Small intestine (tissue), 7 donors: ENCODE measurements around the gene CLMN. TPM values are rescaled to one million over a fixed set of nuclear protein-coding genes. Genes with fewer than 3 reads are reported as not detected.

Source experiments
- DNase-seq, 2 donors: peaks; one replicate each; pipeline versions ENCODE4 v3.0.0 to v3.0.0-alpha.2; 2013
- FAIRE-seq: peaks from 2 replicates; lab custom pipeline; 2012; peaks lifted over from hg19 to GRCh38; lab: Jason Lieb, UNC
- H3K27ac ChIP-seq, 3 donors: one replicate each; pipeline ENCODE4 v1.5.1; 2013; ENCODE audit warnings: low read length in 2 of 3, mild to moderate bottlenecking in 2 of 3, control low read depth in 1 of 3, inconsistent platforms in 1 of 3, low read depth in 1 of 3, moderate library complexity in 1 of 3
- H3K27me3 ChIP-seq, 3 donors: one replicate each; pipeline ENCODE4 v1.6.1; 2013; ENCODE audit warnings: low read length in 3 of 3, inconsistent platforms in 1 of 3; ENCODE audit not compliant: control insufficient read depth in 3 of 3, insufficient read depth in 3 of 3
- H3K36me3 ChIP-seq, 3 donors: one replicate each; pipeline ENCODE4 v1.6.1; 2013; ENCODE audit warnings: low read length in 3 of 3, inconsistent platforms in 1 of 3, low read depth in 1 of 3, mild to moderate bottlenecking in 1 of 3, moderate library complexity in 1 of 3; ENCODE audit not compliant: control insufficient read depth in 3 of 3, insufficient read depth in 2 of 3
- H3K4me1 ChIP-seq, 3 donors: one replicate each; pipeline ENCODE4 v1.6.1; 2013; ENCODE audit warnings: low read length in 2 of 3, inconsistent platforms in 1 of 3, low read depth in 1 of 3, mild to moderate bottlenecking in 1 of 3, moderate library complexity in 1 of 3; ENCODE audit not compliant: control insufficient read depth in 3 of 3, insufficient read depth in 2 of 3
- H3K4me3 ChIP-seq, 3 donors: one replicate each; pipeline ENCODE4 v1.5.1; 2013; ENCODE audit warnings: low read length in 3 of 3, control low read depth in 1 of 3, inconsistent platforms in 1 of 3, low read depth in 1 of 3, mild to moderate bottlenecking in 1 of 3, moderate library complexity in 1 of 3
- H3K9me3 ChIP-seq, 2 donors: one replicate each; pipeline ENCODE4 v1.6.1; 2013; ENCODE audit warnings: low read depth in 1 of 2, low read length in 1 of 2; ENCODE audit not compliant: control insufficient read depth in 2 of 2, insufficient read depth in 1 of 2
- WGBS, 3 donors: extraction: QIAGEN DNeasy Blood & Tissue Kit; methylation state at CpG; one replicate each; pipeline ENCODE4 v1.1.7; 2013; 5-methylcytosine and 5-hydroxymethylcytosine counted together
- polyA plus RNA-seq, 4 donors: library from polyadenylated mRNA; stranded (reverse) in 3 of 4; unstranded in 1 of 4; fragments of 200-250 nt in 3 of 4; fragments of 120-200 nt in 1 of 4; gene quantifications; one replicate each; pipeline versions ENCODE4 v1.2.1 to v1.2.3, GENCODE V29; 2013
- donor health status: healthy with polysubstance abuse.
- donor health status: control.
- donor health status: control.
- donor health status: Bipolar disorder and iron deficiency.
- donor health status: healthy.

CLMN gene
- polyA plus RNA-seq, 4 donors, result 2.9 to 25.0 (median 5.7) TPM

GRCh38 chr14:95308073-95308472 is 11.6 kb downstream of the CLMN start:
- no peaks in the 10 kb centered on the region for H3K9me3 ChIP-seq
- H3K4me3 ChIP-seq, result no peak overlapping the region
- FAIRE-seq (no peak), DNase-seq (no peak)
- WGBS, 3 donors, result 83 to 93% (median 87%) methylated on average over 1 of the region's 1 CpG
- peaks cover 0 to 3% (median 0%) of the 10 kb centered on the region in 3 donors for H3K4me1 ChIP-seq
- peak overlapping the region in 1 of 3 donors; percentile 8 for H3K27ac ChIP-seq
- H3K27me3 ChIP-seq, result no peaks in the 10 kb centered on the region
- peaks cover 0 to 9% (median 0%) of the 10 kb centered on the region in 3 donors for H3K36me3 ChIP-seq

DNA sequence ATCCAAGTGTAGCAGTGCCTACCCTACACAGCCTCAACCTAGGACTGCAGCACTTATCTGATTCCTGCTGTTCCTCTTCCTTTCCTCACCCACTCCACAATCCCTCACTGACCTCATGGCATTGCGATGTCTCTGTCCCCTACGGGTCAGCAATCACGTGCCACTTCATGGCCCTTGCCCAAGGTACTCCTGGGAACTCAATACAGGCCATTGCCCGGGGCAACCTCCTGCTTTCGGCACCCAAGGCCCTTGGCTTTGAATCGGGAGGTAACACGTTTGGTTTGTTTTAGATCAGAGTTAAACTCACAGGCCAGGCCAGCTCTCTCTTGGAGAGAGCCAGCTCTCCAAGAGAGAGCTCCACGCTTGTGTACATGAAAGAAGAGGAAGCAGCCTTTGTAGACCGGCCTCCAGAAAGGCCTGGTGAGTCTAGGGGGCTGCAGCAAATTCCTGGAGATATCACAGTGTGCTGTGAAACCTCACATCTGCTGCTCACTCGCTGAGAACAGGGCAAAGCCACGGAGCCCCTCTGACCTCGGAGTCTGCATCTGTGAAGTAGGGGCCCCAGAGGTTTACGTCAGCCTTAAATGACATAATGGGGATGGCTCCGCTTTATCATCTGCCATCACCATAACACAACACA is 12.2 kb downstream of the CLMN start:
- H3K27me3 ChIP-seq, result no peaks in the 10 kb centered on the region
- FAIRE-seq (no peak), DNase-seq (no peak)
- H3K27ac ChIP-seq, result peak overlapping the region in 1 of 3 donors; percentile 8
- no peaks in the 10 kb centered on the region for H3K9me3 ChIP-seq
- WGBS, 3 donors, result 69 to 88% (median 82%) methylated on average over 14 of the region's 14 CpGs
- H3K4me1 ChIP-seq, result peaks cover 0 to 3% (median 0%) of the 10 kb centered on the region in 3 donors
- no peak overlapping the region for H3K4me3 ChIP-seq
- H3K36me3 ChIP-seq, result peaks cover 0 to 9% (median 0%) of the 10 kb centered on the region in 3 donors

DNA sequence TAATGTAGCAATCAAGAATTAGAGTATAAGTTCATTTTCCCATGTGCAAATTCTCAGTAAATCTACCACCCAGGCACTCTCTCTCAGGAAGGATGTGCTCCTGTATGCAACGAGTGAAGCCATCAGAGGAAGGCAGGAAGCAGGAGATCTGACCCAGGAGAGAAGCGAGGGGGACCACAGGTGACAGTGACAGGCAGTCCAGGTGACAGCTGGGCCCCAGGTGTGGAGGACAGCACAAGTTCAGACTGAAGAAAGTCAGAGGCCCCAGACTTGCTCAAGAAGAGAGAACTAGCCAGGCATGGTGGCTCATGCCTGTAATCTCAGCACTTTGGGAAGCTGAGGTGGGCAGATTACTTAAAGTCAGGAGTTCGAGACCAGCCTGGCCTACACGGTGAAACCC is 13.8 kb downstream of the CLMN start:
- Histone ChIP-seq H3K27me3 (no peaks in the 10 kb centered on the region), H3K9me3 (no peaks in the 10 kb centered on the region), H3K4me1 (peaks cover 0 to 3% (median 0%) of the 10 kb centered on the region in 3 donors), H3K4me3 (no peak overlapping the region), H3K36me3 (peaks cover 0 to 11% (median 0%) of the 10 kb centered on the region in 3 donors), H3K27ac (no peak overlapping the region)
- DNase-seq (no peak), FAIRE-seq (no peak)
- WGBS, 3 donors, result 68 to 78% (median 78%) methylated on average over 4 of the region's 4 CpGs

DNA sequence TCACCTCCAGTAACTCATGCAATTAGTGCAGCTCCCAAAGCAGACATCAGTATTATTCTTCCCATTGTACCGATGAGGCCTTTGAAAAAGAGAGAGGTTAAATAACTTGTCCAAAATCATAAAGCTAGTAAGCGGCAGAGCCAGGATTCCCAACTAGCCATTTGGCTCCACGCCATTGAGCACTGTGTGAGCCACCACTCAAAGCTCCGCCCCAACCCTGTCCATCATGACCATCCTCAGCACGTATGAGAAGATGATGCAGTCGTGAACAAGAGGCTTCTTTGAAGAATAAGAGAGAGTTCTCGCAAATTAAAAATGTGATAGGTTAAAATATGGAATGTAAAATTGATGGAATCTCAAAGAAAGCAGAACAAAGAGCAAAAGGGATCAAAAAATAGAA is 14.6 kb downstream of the CLMN start:
- DNase-seq (no peak), FAIRE-seq (no peak)
- H3K27me3 ChIP-seq, result no peaks in the 10 kb centered on the region
- H3K36me3 ChIP-seq, result peaks cover 0 to 7% (median 0%) of the 10 kb centered on the region in 3 donors
- H3K9me3 ChIP-seq, result no peaks in the 10 kb centered on the region
- H3K4me3 ChIP-seq, result no peak overlapping the region
- no peak overlapping the region for H3K27ac ChIP-seq
- peaks cover 0 to 9% (median 0%) of the 10 kb centered on the region in 3 donors for H3K4me1 ChIP-seq
- 84 to 92% (median 85%) methylated on average over 7 of the region's 7 CpGs for WGBS, 3 donors

- H3K27me3 ChIP-seq, result no peaks in the 10 kb centered on the region
- peaks cover 2 to 10% (median 3%) of the 10 kb centered on the region in 3 donors for H3K4me1 ChIP-seq
- DNase-seq (no peak), FAIRE-seq (no peak)
- 39 to 51% (median 47%) methylated on average over 3 of the region's 3 CpGs for WGBS, 3 donors
- H3K9me3 ChIP-seq, result no peaks in the 10 kb centered on the region
- no peak overlapping the region for H3K4me3 ChIP-seq
- peaks cover 0 to 9% (median 0%) of the 10 kb centered on the region in 3 donors for H3K36me3 ChIP-seq
- no peak overlapping the region for H3K27ac ChIP-seq
Observed at GRCh38 chr14:95304342-95304741, 15.4 kb downstream of the CLMN start.

DNA sequence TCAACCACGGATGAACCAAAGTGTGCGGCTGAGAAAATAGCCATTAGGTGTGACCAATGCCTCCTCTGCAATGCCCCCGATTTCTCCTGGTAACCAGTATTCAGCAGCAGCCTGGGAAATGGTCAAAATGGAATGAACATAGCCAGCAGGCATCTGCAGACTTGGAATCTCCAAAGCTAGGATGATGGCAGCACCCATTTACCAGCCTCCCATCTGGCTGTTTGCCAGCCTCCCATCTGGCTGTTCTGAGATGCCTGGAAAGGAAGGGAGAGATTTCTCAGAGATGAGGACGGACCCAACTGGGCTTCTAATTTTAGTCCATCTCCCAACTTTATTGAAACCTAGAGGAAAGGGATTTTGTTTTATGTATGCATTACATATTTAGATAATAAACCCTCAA is 16.2 kb downstream of the CLMN start:
- FAIRE-seq, result no peak

GRCh38 chr14:95302667-95303506 is 16.8 kb downstream of the CLMN start:
- FAIRE-seq (no peak), DNase-seq (no peak)
- H3K4me1 ChIP-seq, result peaks cover 2 to 10% (median 3%) of the 10 kb centered on the region in 3 donors
- no peak overlapping the region for H3K27ac ChIP-seq
- WGBS, 3 donors, result 75 to 76% (median 76%) methylated on average over 10 of the region's 10 CpGs
- no peaks in the 10 kb centered on the region for H3K9me3 ChIP-seq
- peaks cover 0 to 17% (median 0%) of the 10 kb centered on the region in 3 donors for H3K36me3 ChIP-seq
- H3K27me3 ChIP-seq, result no peaks in the 10 kb centered on the region
- no peak overlapping the region for H3K4me3 ChIP-seq

More for the DNA sequence above, 16.2 kb downstream of the CLMN start:
- no peak overlapping the region for H3K27ac ChIP-seq
- peaks cover 0 to 13% (median 0%) of the 10 kb centered on the region in 3 donors for H3K36me3 ChIP-seq
- no peaks in the 10 kb centered on the region for H3K9me3 ChIP-seq
- H3K4me1 ChIP-seq, result peaks cover 2 to 10% (median 3%) of the 10 kb centered on the region in 3 donors
- 81 to 90% (median 83%) methylated on average over 4 of the region's 4 CpGs for WGBS, 3 donors
- no peaks in the 10 kb centered on the region for H3K27me3 ChIP-seq
- no peak overlapping the region for H3K4me3 ChIP-seq
- DNase-seq, result no peak

DNA sequence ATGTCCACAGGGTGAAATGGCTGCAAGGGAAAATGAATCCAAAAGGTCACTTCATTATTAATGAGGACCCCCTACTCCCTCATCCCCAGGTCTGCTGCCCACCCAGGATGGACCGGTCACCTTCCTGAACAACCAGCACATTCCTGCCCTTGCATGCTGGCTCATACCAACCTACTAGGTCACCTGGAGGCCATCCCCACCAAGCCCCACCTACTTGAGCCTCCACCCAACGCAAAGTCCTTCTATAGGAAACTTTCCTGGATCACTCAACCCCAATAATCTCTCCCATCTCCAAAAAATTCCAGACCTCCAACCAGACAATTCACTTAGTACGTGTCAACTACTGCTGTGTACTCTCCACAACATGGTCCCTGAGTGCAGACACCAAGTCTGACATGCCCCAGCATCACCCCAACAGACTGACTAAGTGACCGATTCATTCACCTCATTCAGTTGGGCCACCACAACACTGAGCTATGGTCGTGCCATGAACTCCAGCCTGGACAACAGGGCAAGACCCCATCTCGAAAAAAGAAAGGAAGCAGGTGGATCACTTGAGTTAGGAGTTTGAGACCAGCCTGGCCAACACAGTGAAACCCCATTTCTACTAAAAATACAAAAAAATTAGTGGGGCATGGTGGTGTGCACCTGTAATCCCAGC is 18.1 kb downstream of the CLMN start:
- H3K4me3 ChIP-seq, result no peak overlapping the region
- no peak overlapping the region for H3K27ac ChIP-seq
- peaks cover 0 to 3% of the 10 kb centered on the region in 2 donors for H3K9me3 ChIP-seq
- H3K36me3 ChIP-seq, result peaks cover 0 to 16% (median 0%) of the 10 kb centered on the region in 3 donors
- DNase-seq (no peak), FAIRE-seq (no peak)
- H3K4me1 ChIP-seq, result peaks cover 2 to 10% (median 3%) of the 10 kb centered on the region in 3 donors
- WGBS, 3 donors, result 85 to 91% (median 88%) methylated on average over 6 of the region's 6 CpGs
- H3K27me3 ChIP-seq, result no peaks in the 10 kb centered on the region
